GF-D8 (cell line): ENCODE results near the gene CYFIP1.

Source experiments
- DNase-seq: peaks from one replicate; lab custom pipeline; 2025; lab: John Stamatoyannopoulos, UW

CYFIP1 gene

GRCh38 chr15:22967084-22967770 is 12.9 kb downstream of the CYFIP1 start:
- no peak for DNase-seq

GRCh38 chr15:22966321-22967083 is 13.7 kb downstream of the CYFIP1 start:
- DNase-seq: no peak

- DNase-seq: no peak
These were observed 16.5 kb downstream of the CYFIP1 start for GRCh38 chr15:22963641-22964040.

- DNase-seq: no peak
These were observed 17.6 kb downstream of the CYFIP1 start for GRCh38 chr15:22962611-22963010.

- no peak for DNase-seq
These were observed 18.4 kb downstream of the CYFIP1 start for GRCh38 chr15:22961762-22962161.

GRCh38 chr15:22960556-22960955 is 19.6 kb downstream of the CYFIP1 start:
- DNase-seq: no peak

- no peak for DNase-seq
These were observed 20.0 kb downstream of the CYFIP1 start for GRCh38 chr15:22960126-22960525.

GRCh38 chr15:22959321-22960101 is 20.7 kb downstream of the CYFIP1 start:
- no peak for DNase-seq

GRCh38 chr15:22958487-22959280 is 21.5 kb downstream of the CYFIP1 start:
- DNase-seq: no peak

- no peak for DNase-seq
These were observed 23.2 kb downstream of the CYFIP1 start for GRCh38 chr15:22956978-22957260.

GRCh38 chr15:22956257-22956977 is 23.8 kb downstream of the CYFIP1 start:
- no peak for DNase-seq

GRCh38 chr15:22955544-22956119 is 24.5 kb downstream of the CYFIP1 start:
- no peak for DNase-seq

GRCh38 chr15:22954798-22955543 is 25.2 kb downstream of the CYFIP1 start:
- no peak for DNase-seq

GRCh38 chr15:22954326-22954725 is 25.8 kb downstream of the CYFIP1 start:
- no peak for DNase-seq

GRCh38 chr15:22952796-22953579 is 27.2 kb downstream of the CYFIP1 start:
- DNase-seq: no peak

- no peak for DNase-seq
These were observed 28.5 kb downstream of the CYFIP1 start for GRCh38 chr15:22951381-22952280.

GRCh38 chr15:22951031-22951380 is 29.2 kb downstream of the CYFIP1 start:
- DNase-seq: no peak

GRCh38 chr15:22950256-22950990 is 29.7 kb downstream of the CYFIP1 start:
- no peak for DNase-seq
